GM18861 (cell line): ENCODE data around the gene GPR158.

Experiments used
- ATAC-seq: cut with Tn5 transposase; IDR thresholded peaks from one replicate; pipeline ENCODE4 v1.9.1; 2021; ENCODE audit not compliant: unreplicated experiment

GPR158 gene

GRCh38 chr10:25498645-25499044, 323.8 kb downstream of the GPR158 start:
- ATAC-seq, result no peak

DNA sequence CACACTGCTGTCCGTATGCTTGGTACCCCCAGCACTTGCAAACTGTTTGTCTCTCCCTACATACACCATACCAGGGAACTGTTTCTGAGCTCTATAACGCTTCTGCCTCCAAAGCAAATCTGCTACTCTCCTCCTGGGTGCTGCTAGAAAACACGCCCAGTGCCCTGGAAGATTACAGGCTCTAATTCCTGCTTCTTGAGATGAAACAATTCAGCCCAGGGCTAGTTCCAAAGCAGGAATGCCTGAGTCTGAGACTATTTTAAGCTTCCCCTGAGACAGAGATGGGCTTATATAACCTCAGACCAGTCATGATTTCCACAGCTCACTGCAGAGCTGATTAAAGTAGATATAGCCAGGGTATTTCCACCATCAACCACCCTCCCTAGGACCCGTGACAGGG, 327.1 kb downstream of the GPR158 start:
- no peak for ATAC-seq

GRCh38 chr10:25502453-25502852, 327.7 kb downstream of the GPR158 start:
- ATAC-seq, result no peak

DNA sequence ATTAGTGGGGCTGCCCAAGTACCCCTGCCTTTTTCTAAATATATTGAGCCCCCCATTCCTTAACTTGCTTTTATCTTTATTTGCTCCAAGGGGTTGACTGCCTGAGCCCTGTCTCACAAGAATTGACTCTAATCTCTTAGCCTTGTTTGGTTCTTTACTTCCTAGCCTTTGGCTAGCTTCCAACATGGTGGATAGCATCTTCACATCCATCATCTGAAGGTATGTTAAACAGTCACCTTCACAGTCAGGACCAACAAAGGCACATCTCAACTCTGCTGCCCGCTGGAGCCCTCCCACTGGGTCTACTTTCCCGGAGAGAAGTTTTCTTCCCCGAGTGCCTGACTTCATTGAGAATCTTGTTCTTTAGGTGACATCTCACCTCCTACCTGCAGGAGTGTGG, 329.5 kb downstream of the GPR158 start:
- no peak for ATAC-seq

DNA sequence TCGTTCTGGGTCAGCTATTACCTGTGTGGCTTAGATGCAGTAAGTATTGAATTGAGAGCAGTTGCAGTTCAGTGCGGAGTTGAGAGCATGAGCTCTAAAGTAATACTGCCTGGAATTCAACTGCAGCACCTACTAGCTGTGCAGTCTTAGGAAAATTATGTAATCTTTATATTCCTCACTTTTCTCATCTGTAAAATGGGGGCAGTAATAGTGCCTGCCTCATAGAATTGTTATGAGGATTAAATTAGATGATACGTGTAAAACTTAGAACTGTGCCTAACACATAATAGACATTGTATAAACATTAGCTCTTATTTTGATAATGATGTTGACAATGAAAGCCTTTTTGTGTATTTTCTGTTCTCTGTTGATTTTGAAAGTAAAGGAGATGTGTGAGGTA, 330.0 kb downstream of the GPR158 start:
- ATAC-seq, result no peak

DNA sequence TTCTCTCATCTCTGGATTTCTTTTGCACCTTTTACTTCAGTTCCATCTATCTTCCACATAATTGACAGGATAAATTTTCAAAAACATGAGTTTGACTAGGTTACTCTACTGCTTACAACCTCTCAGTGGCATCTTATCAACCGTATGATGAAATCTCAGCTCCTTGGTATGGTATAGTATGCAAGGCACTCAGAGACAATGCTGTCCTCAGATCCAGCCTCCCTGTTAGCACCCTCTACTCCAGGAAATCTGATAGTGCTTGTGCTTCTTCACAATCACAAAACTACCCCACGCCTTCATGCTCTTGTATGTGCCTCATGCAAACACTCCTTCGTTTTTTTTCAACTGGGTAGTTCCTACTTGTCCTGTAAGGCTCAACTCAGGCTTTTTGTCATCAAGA, 330.7 kb downstream of the GPR158 start:
- no peak for ATAC-seq

- ATAC-seq, result no peak
Observed at GRCh38 chr10:25506821-25507335, 332.1 kb downstream of the GPR158 start.

DNA sequence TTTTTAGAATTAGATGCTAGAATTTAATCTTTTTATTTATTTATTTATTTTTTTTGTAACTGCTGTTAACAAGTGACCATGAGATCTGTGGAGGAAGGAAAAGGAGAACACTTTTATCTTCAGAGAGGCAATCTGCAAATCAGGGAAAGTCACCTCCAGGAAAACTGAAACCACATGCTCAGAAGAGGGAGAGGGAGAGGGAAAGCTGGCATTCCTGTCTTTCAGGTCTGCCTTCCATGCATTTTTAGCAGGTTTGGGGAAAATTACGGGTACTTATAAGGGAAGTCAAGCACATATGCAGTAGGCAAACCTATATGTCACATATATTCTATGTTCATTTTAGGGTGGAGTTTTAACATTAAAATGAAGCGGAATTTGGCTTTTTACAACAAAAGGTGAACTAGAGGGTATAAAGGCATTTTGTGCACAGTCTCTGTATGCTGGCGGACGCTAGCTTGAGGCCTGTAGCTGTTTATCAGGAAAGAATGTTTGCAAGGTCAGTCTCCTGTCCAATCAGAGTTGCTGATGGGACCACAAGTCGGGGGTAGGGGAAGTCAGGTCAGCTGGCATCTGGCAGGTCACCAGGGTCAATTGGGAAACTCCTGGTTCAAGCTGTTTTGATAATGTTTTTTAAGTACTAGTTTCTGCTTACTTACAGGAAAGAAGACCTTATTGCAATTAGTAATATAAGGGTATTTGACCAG, 333.5 kb downstream of the GPR158 start:
- ATAC-seq, result no peak

- no peak for ATAC-seq
Observed at GRCh38 chr10:25509151-25509550, 334.4 kb downstream of the GPR158 start.

DNA sequence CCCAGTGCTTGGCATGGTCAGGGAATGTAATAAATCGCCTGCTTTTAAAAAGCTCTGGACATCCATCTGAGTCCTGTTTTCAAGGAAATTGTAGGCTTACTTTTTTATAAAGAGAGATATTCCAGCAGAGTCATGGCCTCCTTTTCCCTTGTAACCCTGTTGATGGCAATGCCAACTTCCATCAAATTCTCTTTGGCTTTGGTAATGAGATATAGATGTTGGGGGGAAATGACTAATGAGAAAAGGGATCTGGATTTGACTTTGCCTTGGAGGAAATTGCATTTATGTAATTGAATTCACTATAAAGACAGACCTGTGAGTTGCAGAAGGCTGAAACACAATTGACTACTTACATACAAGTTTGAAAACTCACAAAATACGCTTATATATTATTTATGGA, 347.5 kb downstream of the GPR158 start:
- ATAC-seq, result no peak

- no peak for ATAC-seq
Observed at GRCh38 chr10:25522946-25523608, 348.3 kb downstream of the GPR158 start.

DNA sequence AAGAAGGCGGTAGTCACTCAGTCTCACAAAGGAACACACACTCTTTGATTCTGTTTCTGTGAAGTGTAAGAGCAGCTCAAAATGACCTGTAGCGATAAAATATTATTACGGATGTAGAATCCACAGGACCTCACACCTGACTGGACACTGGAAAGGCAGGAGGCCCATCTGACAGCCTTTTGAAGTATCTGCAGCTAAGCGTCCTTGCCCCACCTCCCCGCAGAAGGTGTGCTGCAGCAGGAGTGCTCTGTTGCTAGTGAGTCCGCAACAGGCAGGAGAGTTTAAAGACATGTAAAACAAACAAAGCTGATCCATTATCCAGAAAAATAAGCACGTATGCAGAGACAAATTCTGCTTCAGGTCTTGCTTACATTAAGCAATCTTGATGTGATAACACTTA, 355.5 kb downstream of the GPR158 start:
- ATAC-seq, result no peak

DNA sequence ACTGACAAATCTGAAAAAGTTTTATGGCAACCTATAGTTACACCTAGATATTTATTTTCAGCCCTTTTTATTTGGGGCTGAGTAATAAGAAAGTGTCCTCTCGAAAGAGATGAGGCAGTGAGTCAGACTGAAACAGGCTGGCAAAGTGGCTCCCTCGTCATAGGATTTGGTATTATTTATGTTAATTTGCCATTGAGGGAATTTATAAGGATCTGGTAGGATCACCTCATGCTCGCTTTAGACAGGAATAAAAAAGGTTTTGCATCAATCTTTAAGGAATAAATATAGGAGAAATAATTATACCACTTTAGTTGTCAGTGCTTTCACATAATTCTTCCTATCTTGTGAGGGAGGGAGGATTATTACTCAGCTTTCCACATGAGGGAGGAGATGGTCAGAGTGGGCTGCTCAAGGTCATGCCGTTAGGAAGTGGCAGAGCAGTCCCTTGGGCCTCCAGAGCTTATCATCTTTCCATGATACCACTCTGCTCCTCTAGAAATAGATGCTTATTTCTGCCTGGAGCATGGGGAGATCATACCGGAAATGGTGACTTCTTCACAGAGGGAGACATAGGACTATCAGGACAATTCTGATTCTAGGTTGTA, 356.8 kb downstream of the GPR158 start:
- ATAC-seq, result no peak

GRCh38 chr10:25532213-25532612, 357.4 kb downstream of the GPR158 start:
- no peak for ATAC-seq

GRCh38 chr10:25536027-25536426, 361.2 kb downstream of the GPR158 start:
- no peak for ATAC-seq

- no peak for ATAC-seq
Observed at GRCh38 chr10:25547382-25547781, 372.6 kb downstream of the GPR158 start.

DNA sequence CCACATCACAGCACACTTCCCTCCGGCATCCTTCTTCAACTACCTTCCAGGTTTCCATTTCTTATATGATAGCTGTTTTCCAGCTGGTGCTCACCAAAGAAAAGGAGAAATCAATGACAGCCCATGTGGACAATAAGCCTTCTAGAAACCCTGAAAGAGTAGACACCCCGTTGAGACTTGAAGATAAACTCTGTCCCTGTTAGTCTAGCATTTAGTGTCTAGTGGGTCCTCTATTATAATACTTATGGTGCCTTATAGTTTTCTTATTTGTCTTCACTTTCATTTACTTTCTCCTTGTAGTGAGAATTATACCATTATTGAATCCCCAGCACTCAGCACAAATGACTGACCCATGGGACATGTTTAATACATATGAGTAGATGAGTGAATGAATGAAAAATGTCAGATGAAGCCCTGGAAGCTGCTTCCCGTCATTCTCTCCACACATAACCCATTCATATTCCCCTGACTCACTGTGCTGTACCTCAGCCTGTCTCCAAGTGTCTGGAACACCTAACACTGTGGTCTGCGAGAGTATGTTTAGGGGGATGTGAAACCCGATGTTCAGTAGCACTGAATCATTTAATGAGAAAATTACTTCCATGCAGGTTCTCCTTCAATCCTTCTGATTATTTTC, 377.6 kb downstream of the GPR158 start:
- no peak for ATAC-seq

GRCh38 chr10:25555865-25556264, 381.1 kb downstream of the GPR158 start:
- ATAC-seq, result no peak

DNA sequence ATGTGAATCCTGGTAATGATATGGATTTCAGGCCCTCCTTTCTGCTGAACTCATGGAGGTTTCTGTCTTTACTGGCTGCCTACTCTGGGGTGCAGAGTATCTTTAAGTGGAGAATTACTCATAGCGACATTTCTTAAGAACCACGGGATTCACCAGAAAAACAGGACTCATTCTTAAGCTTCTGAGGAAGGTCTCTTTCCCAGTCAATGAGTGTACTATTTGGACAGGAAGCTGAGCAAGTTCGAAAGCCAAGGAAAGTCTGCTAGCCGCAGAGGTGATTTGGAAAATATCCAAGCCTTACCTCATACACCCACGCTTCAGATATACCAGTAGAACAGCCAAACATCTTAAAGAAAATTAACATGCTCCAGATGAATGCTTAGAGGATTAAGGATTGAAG, 381.7 kb downstream of the GPR158 start:
- ATAC-seq, result no peak

DNA sequence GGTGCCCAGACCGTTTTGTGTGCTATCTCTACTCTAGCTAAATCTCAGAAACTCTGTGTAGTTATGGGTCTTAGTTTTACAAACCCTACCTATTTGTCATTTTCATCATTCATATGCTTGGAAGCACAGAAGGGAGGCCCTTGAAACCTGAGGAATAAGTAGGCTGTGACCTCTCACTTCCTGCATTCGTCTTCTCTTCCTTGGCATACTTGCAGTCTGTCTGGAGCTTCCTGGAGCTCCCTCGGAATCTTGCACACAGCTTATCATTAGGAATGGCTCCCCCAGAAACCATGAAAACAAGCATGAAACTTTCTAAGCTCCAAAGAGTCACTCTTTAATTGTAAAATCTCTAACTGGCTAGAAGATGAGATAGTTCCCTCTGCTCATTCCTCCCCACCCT, 382.3 kb downstream of the GPR158 start:
- no peak for ATAC-seq

DNA sequence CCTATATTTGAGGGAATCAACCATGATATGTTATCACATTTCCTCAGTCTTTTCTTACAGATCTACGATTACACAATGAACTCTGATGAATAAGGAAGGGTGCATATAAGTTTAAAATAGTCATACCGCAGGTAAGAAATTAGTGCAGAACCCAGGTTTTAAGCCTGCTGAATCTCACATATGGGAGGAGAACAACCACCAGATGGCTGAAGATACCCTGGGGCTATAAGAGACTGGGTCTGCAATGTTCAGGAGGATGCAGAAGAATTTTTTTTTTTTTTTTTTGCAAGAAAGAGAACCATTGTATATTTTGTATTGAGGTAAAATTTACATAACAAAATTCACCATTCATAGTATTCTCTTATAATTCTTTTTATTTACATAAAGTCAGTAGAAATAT, 387.0 kb downstream of the GPR158 start:
- no peak for ATAC-seq

DNA sequence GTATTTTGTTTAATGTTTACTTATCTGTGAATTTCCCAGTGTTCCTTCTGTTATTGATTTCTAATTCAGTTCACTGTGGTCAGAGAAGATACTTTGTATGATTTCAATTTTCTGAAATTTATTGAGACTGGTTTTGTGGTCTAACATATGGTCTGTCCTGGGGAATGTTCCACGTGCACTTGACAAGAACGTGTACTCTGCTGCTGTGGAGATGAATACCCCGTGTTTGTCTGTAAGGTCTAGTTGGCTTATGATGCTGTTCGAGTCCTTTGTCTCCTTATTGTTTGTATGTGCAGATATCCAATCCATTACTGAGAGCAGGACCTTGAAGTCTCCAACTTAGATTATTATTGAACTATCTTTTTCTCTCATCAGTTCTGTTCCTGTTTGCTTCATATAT, 387.7 kb downstream of the GPR158 start:
- ATAC-seq, result no peak
